K562 (cell line): Measurements from ENCODE around the gene MAK. TPM values are rescaled to one million over a fixed set of nuclear protein-coding genes. Genes with fewer than 3 reads are reported as not detected.

Experiments
- ADNP ChIP-seq: fragments of 200-800 bp; sonication (Bioruptor generic); IDR thresholded peaks from 2 replicates; pipeline ENCODE4 v1.6.1; 2016; ENCODE audit warnings: missing genetic modification characterization, missing compliant biosample characterization
- CAMTA2 ChIP-seq: fragments of 250-450 bp; sonication (Bioruptor Pico); conservative IDR thresholded peaks from 2 replicates; pipeline ENCODE4 v1.5.1; 2022
- IRF2 ChIP-seq: sonication (generic); formaldehyde crosslinking; IDR thresholded peaks from 2 replicates; pipeline ENCODE4 v1.8.1; 2022; ENCODE audit warnings: mild to moderate bottlenecking, missing genetic modification reagents
- MXI1 ChIP-seq: IDR thresholded peaks from 2 replicates; pipeline ENCODE4 v1.6.1; 2011; ENCODE audit warnings: low read depth, mild to moderate bottlenecking, improper control_type of control experiment, low read length
- RB1 ChIP-seq: fragments of 450-650 bp; IDR thresholded peaks from 2 replicates; pipeline ENCODE4 v1.6.1; 2017; ENCODE audit warnings: low read depth, mild to moderate bottlenecking
- RBM17 ChIP-seq: fragments of 200-400 bp; formaldehyde crosslinking; IDR thresholded peaks from 2 replicates; pipeline ENCODE4 v1.6.1; 2017; ENCODE audit warnings: low read depth, mild to moderate bottlenecking, low read length, borderline replicate concordance
- RERE ChIP-seq: sonication (generic); formaldehyde crosslinking; IDR thresholded peaks from 2 replicates; pipeline ENCODE4 v1.8.0; 2023; ENCODE audit warnings: missing genetic modification reagents, mild to moderate bottlenecking, borderline replicate concordance
- SOX6 ChIP-seq: fragments of 450-650 bp; IDR thresholded peaks from 2 replicates; pipeline ENCODE4 v1.6.1; 2014; ENCODE audit warnings: mild to moderate bottlenecking
- SP1 ChIP-seq: sonication (generic); formaldehyde crosslinking; IDR thresholded peaks from 2 replicates; pipeline ENCODE4 v1.8.1; 2022; ENCODE audit warnings: mild to moderate bottlenecking, missing genetic modification reagents
- TAF1 ChIP-seq: IDR thresholded peaks from 2 replicates; pipeline ENCODE4 v1.6.1; 2011; ENCODE audit warnings: mild to moderate bottlenecking, low read length, moderate library complexity; ENCODE audit not compliant: insufficient read depth, control insufficient read depth, severe bottlenecking; ENCODE audit errors: extremely low read depth
- TCFL5 ChIP-seq: fragments of 250-450 bp; sonication (Bioruptor Pico); conservative IDR thresholded peaks from 2 replicates; pipeline ENCODE4 v1.6.1; 2021; ENCODE audit warnings: mild to moderate bottlenecking, moderate library complexity, matching md5 sums
- TSC22D4 ChIP-seq: fragments of 450-650 bp; IDR thresholded peaks from 2 replicates; pipeline ENCODE4 v1.6.1; 2016; ENCODE audit warnings: missing genetic modification characterization, missing biosample characterization, control low read depth
- ZBTB17 ChIP-seq: fragments of 450-650 bp; formaldehyde crosslinking; IDR thresholded peaks from 2 replicates; pipeline ENCODE4 v1.4.0; 2020; ENCODE audit warnings: mild to moderate bottlenecking
- ZBTB33 ChIP-seq: sonication (generic); formaldehyde crosslinking; IDR thresholded peaks from 2 replicates; pipeline ENCODE4 v1.8.1; 2023; ENCODE audit warnings: mild to moderate bottlenecking, missing genetic modification reagents
- ZBTB7A ChIP-seq: IDR thresholded peaks from 2 replicates; pipeline ENCODE4 v1.6.1; 2011; ENCODE audit warnings: low read depth, mild to moderate bottlenecking, low read length, moderate library complexity, borderline replicate concordance; ENCODE audit not compliant: control insufficient read depth
- ZNF184 ChIP-seq: sonication (generic); formaldehyde crosslinking; IDR thresholded peaks from 2 replicates; pipeline ENCODE4 v1.5.0; 2020; ENCODE audit warnings: missing genetic modification reagents
- ZNF431 ChIP-seq: sonication (generic); formaldehyde crosslinking; IDR thresholded peaks from 2 replicates; pipeline ENCODE4 v1.8.0; 2022; ENCODE audit warnings: mild to moderate bottlenecking, missing genetic modification reagents
- ZNF586 ChIP-seq: fragments of 450-650 bp; formaldehyde crosslinking; conservative IDR thresholded peaks from 2 replicates; pipeline ENCODE4 v1.4.0; 2020; ENCODE audit warnings: mild to moderate bottlenecking, moderate library complexity
- ZSCAN32 ChIP-seq: fragments of 450-650 bp; formaldehyde crosslinking; IDR thresholded peaks from 2 replicates; pipeline ENCODE4 v1.4.0; 2020; ENCODE audit warnings: mild to moderate bottlenecking, moderate library complexity
- polyA plus RNA-seq, 8 experiments: library from polyadenylated mRNA; depleted of rRNA in 4 of 8; stranded (reverse) in 5 of 8; unstranded in 3 of 8; fragments of >200 nt; fragmentation: Nextera tagmentation in 2 of 8; fragmentation: Illumina TruSeq in 1 of 8; extraction: Ambion mirVana in 2 of 8; extraction: Trizol in 1 of 8; gene quantifications; 2 replicates each; pipeline versions ENCODE4 v1.2.1 to v1.2.3, GENCODE V29; 2011 to 2014; ENCODE audit warnings: inconsistent platforms in 1 of 8, missing spikeins in 1 of 8
- total RNA-seq, 7 experiments: library from RNA; depleted of rRNA in 6 of 7; stranded (reverse); fragments of >200 nt in 6 of 7; fragmentation: Illumina TruSeq in 2 of 7; extraction: Trizol in 2 of 7; gene quantifications; 2 replicates each; pipeline versions ENCODE4 v1.2.1 to v1.2.3, GENCODE V29; 2011 to 2021; ENCODE audit warnings: low replicate concordance in 1 of 7

Gene MAK
- total and polyA plus RNA-seq, 9 of the 15 experiments (the other 6 are each of a cell fraction or from before 2014, with no cell fraction given): 0.25 to 1.1 (median 0.53) TPM

- TF ChIP-seq RERE (CRISPR knock-in tag) (no peak), ZNF431 (CRISPR knock-in tag) (no peak), ZBTB7A (peak; percentile 70; the same call in 1 of the 2 replicates), ADNP (tag) (no peak), TSC22D4 (tag) (no peak), ZNF184 (CRISPR knock-in tag) (no peak), ZBTB33 (CRISPR knock-in tag) (peak; percentile 71), RB1 (peak; percentile 75; the same call in 1 of the 2 replicates), MXI1 (peak; percentile 60), TCFL5 (CRISPR knock-in tag) (no peak), IRF2 (no peak), TAF1 (peak; percentile 95), SOX6 (peak; percentile 34), ZNF586 (CRISPR knock-in tag) (no peak), ZBTB17 (CRISPR knock-in tag) (peak; percentile 42; the same call in 1 of the 2 replicates), RBM17 (no peak), SP1 (CRISPR knock-in tag) (peak; percentile 91), CAMTA2 (CRISPR knock-in tag) (no peak), ZSCAN32 (CRISPR knock-in tag) (no peak)
Observed at GRCh38 chr6:10722820-10723566, 115.3 kb downstream of the MAK start, which contains the start of gene TMEM14C (continued).
